ENCODE measurements around the gene TCAP. TPM values are rescaled to one million over a fixed set of nuclear protein-coding genes. Genes with fewer than 3 reads are reported as not detected.

TCAP gene
- total and polyA plus RNA-seq, 12 donors, result 2,452 to 6,290 (median 4,242) TPM

DNA sequence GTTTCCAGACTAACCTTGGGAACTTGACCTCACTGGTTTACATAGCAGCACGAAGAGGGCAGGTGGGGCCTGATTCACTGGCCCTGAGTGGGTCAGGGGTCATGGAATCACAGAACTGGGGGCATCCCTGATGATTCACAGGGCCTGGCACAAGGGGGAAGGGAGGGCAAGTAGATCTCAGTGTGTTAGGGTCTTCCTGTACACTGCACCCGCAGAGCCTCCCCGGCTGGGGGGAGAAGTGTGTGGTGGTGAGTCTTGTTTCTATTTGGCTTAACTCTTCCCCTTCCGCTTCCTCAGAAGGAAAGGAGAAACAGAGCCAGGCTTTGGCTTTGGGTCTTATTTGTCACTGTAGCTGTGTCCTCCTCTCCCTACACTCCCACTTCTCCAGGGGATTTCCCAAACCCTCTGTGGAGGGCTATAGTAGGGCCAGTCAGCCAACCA lies 24.5 kb upstream of the TCAP start:
- Histone ChIP-seq H3K27ac (peak overlapping the region in 1 of 10 donors; percentile 10), H3K9me3 (no peaks in the 10 kb centered on the region), H3K4me3 (no peak overlapping the region), H3K4me1 (peaks cover 16 to 85% (median 75%) of the 10 kb centered on the region in 9 donors), H3K36me3 (no peaks in the 10 kb centered on the region), H3K27me3 (no peaks in the 10 kb centered on the region)
- WGBS, 2 donors, result 44 to 46% methylated on average over 4 of the region's 4 CpGs
- TF ChIP-seq, protein P1, sequence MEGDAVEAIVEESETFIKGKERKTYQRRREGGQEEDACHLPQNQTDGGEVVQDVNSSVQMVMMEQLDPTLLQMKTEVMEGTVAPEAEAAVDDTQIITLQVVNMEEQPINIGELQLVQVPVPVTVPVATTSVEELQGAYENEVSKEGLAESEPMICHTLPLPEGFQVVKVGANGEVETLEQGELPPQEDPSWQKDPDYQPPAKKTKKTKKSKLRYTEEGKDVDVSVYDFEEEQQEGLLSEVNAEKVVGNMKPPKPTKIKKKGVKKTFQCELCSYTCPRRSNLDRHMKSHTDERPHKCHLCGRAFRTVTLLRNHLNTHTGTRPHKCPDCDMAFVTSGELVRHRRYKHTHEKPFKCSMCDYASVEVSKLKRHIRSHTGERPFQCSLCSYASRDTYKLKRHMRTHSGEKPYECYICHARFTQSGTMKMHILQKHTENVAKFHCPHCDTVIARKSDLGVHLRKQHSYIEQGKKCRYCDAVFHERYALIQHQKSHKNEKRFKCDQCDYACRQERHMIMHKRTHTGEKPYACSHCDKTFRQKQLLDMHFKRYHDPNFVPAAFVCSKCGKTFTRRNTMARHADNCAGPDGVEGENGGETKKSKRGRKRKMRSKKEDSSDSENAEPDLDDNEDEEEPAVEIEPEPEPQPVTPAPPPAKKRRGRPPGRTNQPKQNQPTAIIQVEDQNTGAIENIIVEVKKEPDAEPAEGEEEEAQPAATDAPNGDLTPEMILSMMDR (IDR thresholded peaks at IDR 0.05), result no peak
- DNase-seq, result no peak
- intact Hi-C loops (cut with DNase I), result no loop called here
- no peak for ATAC-seq

GRCh38 chr17:39641097-39641496 lies 24.1 kb upstream of the TCAP start:
- intact Hi-C loops (cut with DNase I), result no loop called here
- TF ChIP-seq, protein P1 (IDR thresholded peaks at IDR 0.05), result no peak
- H3K4me3 ChIP-seq, result no peak overlapping the region
- H3K27ac ChIP-seq, result peak overlapping the region in 1 of 10 donors; percentile 10
- peaks cover 0 to under 1% (median 0%) of the 10 kb centered on the region in 9 donors for H3K36me3 ChIP-seq
- H3K9me3 ChIP-seq, result no peaks in the 10 kb centered on the region
- no peak for ATAC-seq
- H3K4me1 ChIP-seq, result peaks cover 15 to 82% (median 70%) of the 10 kb centered on the region in 9 donors
- WGBS, 2 donors, result 92 to 95% methylated on average over 4 of the region's 4 CpGs
- DNase-seq, result no peak
- no peaks in the 10 kb centered on the region for H3K27me3 ChIP-seq

DNA sequence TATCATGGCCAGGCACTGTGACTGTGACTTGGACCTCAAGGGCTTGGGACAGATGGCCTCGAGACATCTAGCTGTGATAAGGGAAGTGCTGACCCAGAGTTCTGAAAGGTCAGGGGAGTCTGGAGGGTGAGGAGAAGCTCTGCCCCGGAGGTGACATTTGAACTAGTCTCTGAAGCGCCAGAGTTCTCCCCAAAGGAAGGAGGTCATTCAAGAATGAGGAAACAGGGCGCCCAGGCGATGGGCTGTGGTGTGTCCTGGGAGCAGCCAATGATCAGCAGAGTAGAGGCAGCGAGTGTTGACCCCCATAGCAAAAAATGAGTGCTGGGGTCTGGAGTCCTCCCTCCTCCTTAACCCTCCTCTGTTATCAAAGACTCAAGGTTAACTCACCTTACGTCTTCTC lies 23.3 kb upstream of the TCAP start:
- intact Hi-C loops (cut with DNase I), result no loop called here
- DNase-seq, result no peak
- no peak overlapping the region for H3K4me3 ChIP-seq
- peaks cover 10 to 82% (median 63%) of the 10 kb centered on the region in 9 donors for H3K4me1 ChIP-seq
- no peaks in the 10 kb centered on the region for H3K9me3 ChIP-seq
- H3K27me3 ChIP-seq, result no peaks in the 10 kb centered on the region
- ATAC-seq, result no peak
- H3K27ac ChIP-seq, result no peak overlapping the region
- TF ChIP-seq, protein P1 (IDR thresholded peaks at IDR 0.05), result no peak
- H3K36me3 ChIP-seq, result peaks cover 0 to 6% (median 0%) of the 10 kb centered on the region in 9 donors
- WGBS, 2 donors, result 64 to 74% methylated on average over 7 of the region's 7 CpGs

- 77 to 85% methylated on average over 9 of the region's 9 CpGs for WGBS, 2 donors
Measured at GRCh38 chr17:39642291-39643074, 22.7 kb upstream of the TCAP start.

More at GRCh38 chr17:39642291-39643074, 22.7 kb upstream of the TCAP start:
- intact Hi-C loops (cut with DNase I), result no loop called here
- H3K9me3 ChIP-seq, result no peaks in the 10 kb centered on the region
- no peak overlapping the region for H3K27ac ChIP-seq
- H3K27me3 ChIP-seq, result no peaks in the 10 kb centered on the region
- H3K36me3 ChIP-seq, result peaks cover 0 to 6% (median 0%) of the 10 kb centered on the region in 9 donors
- peaks cover 10 to 88% (median 63%) of the 10 kb centered on the region in 9 donors for H3K4me1 ChIP-seq
- TF ChIP-seq, protein P1 (IDR thresholded peaks at IDR 0.05), result no peak
- no peak overlapping the region for H3K4me3 ChIP-seq
- ATAC-seq (no peak), DNase-seq (no peak)
